H9 (cell line): ENCODE results near the gene TEX261. TPM values are rescaled to one million over a fixed set of nuclear protein-coding genes. Genes with fewer than 3 reads are reported as not detected.
A peak's percentile ranks its signal among the peaks of the same experiment; 100 is the strongest.

ENCODE experiments used
- DNase-seq: peaks from one replicate; pipeline ENCODE4 v3.0.0-alpha.2; 2017
- H2AFZ ChIP-seq: one replicate; pipeline ENCODE4 v1.6.1; 2013; ENCODE audit warnings: mild to moderate bottlenecking, low read length, control low read depth, moderate library complexity
- H2AK5ac ChIP-seq: 2 replicates; pipeline ENCODE4 v1.6.1; 2013; ENCODE audit warnings: low read length, control low read depth, mixed read lengths; ENCODE audit not compliant: insufficient read length
- H2BK120ac ChIP-seq: one replicate; pipeline ENCODE4 v1.6.1; 2013; ENCODE audit warnings: low read depth, mild to moderate bottlenecking, low read length, control low read depth, inconsistent platforms; ENCODE audit not compliant: poor library complexity, severe bottlenecking
- H2BK12ac ChIP-seq: 2 replicates; pipeline ENCODE4 v1.6.1; 2013; ENCODE audit warnings: low read length, control low read depth, mixed read lengths, low read depth; ENCODE audit not compliant: insufficient read length
- H2BK15ac ChIP-seq: 2 replicates; pipeline ENCODE4 v1.6.1; 2013; ENCODE audit warnings: low read depth, low read length, control low read depth
- H2BK20ac ChIP-seq: one replicate; pipeline ENCODE4 v1.6.1; 2013; ENCODE audit warnings: low read depth, mild to moderate bottlenecking, low read length, control low read depth, inconsistent platforms; ENCODE audit not compliant: poor library complexity, severe bottlenecking
- H2BK5ac ChIP-seq: 2 replicates; pipeline ENCODE4 v1.6.1; 2013; ENCODE audit warnings: low read length, control low read depth, mixed read lengths; ENCODE audit not compliant: insufficient read length
- H3K14ac ChIP-seq: 2 replicates; pipeline ENCODE4 v1.6.1; 2013; ENCODE audit warnings: low read length, control low read depth; ENCODE audit not compliant: insufficient read depth
- H3K18ac ChIP-seq: 2 replicates; pipeline ENCODE4 v1.6.1; 2013; ENCODE audit warnings: low read depth, mild to moderate bottlenecking, mixed read lengths, low read length, control low read depth; ENCODE audit not compliant: insufficient read length
- H3K23ac ChIP-seq: 2 replicates; pipeline ENCODE4 v1.6.1; 2013; ENCODE audit warnings: low read length, control low read depth, mixed read lengths, low read depth; ENCODE audit not compliant: insufficient read length
- H3K23me2 ChIP-seq: 2 replicates; pipeline ENCODE4 v1.6.1; 2013; ENCODE audit warnings: low read depth, mild to moderate bottlenecking, mixed read lengths, low read length, control low read depth; ENCODE audit not compliant: insufficient read length, poor library complexity, severe bottlenecking
- H3K27ac ChIP-seq: 2 replicates; pipeline ENCODE4 v1.5.1; 2013; ENCODE audit warnings: low read length, control low read depth, mixed read lengths, low read depth; ENCODE audit not compliant: insufficient read length
- H3K27me3 ChIP-seq: 2 replicates; pipeline ENCODE4 v1.6.1; 2013; ENCODE audit warnings: low read length, control low read depth, inconsistent platforms; ENCODE audit not compliant: insufficient read depth
- H3K4ac ChIP-seq: 2 replicates; pipeline ENCODE4 v1.6.1; 2013; ENCODE audit warnings: low read depth, mild to moderate bottlenecking, control low read depth, inconsistent platforms, low read length, moderate library complexity
- H3K4me1 ChIP-seq: 2 replicates; pipeline ENCODE4 v1.6.1; 2013; ENCODE audit warnings: low read length, control low read depth, inconsistent platforms; ENCODE audit not compliant: insufficient read depth
- H3K4me2 ChIP-seq: 2 replicates; pipeline ENCODE4 v1.6.1; 2013; ENCODE audit warnings: low read length, control low read depth, mixed read lengths; ENCODE audit not compliant: insufficient read length, insufficient read depth
- H3K56ac ChIP-seq: 2 replicates; pipeline ENCODE4 v1.6.1; 2013; ENCODE audit warnings: low read depth, mild to moderate bottlenecking, mixed read lengths, low read length, control low read depth; ENCODE audit not compliant: insufficient read length
- H3K79me1 ChIP-seq: 2 replicates; pipeline ENCODE4 v1.6.1; 2013; ENCODE audit warnings: low read depth, mild to moderate bottlenecking, moderate library complexity, low read length, control low read depth, inconsistent platforms; ENCODE audit not compliant: insufficient read depth, poor library complexity, severe bottlenecking
- H3K79me2 ChIP-seq: 2 replicates; pipeline ENCODE4 v1.6.1; 2013; ENCODE audit warnings: low read length, control low read depth, inconsistent platforms; ENCODE audit not compliant: insufficient read depth
- H3K9ac ChIP-seq: 2 replicates; pipeline ENCODE4 v1.6.1; 2013; ENCODE audit warnings: low read length, control low read depth, mixed read lengths; ENCODE audit not compliant: insufficient read length; ENCODE audit errors: extremely low read depth
- H3K9me3 ChIP-seq: one replicate; pipeline ENCODE4 v1.6.1; 2013; ENCODE audit warnings: low read depth, low read length, inconsistent platforms; ENCODE audit not compliant: control insufficient read depth
- H3T11ph ChIP-seq: one replicate; pipeline ENCODE4 v1.6.1; 2013; ENCODE audit warnings: mild to moderate bottlenecking, low read length, control low read depth, inconsistent platforms
- H4K20me1 ChIP-seq: one replicate; pipeline ENCODE4 v1.6.1; 2013; ENCODE audit not compliant: control insufficient read depth, insufficient read length, insufficient read depth
- H4K5ac ChIP-seq: 2 replicates; pipeline ENCODE4 v1.6.1; 2013; ENCODE audit warnings: low read depth, mild to moderate bottlenecking, mixed read lengths, low read length, control low read depth; ENCODE audit not compliant: insufficient read length
- H4K8ac ChIP-seq: replicated peaks from 2 replicates; pipeline ENCODE4 v1.6.1; 2013; ENCODE audit warnings: low read length, control low read depth, mixed read lengths, low read depth; ENCODE audit not compliant: insufficient read length
- H4K91ac ChIP-seq: 2 replicates; pipeline ENCODE4 v1.6.1; 2013; ENCODE audit warnings: low read depth, mild to moderate bottlenecking, moderate library complexity, mixed read lengths, low read length, control low read depth; ENCODE audit not compliant: insufficient read length
- H3K27ac Mint-ChIP-seq, 3 experiments: 2 replicates in 2 of 3; 3 replicates in 1 of 3; pipeline ENCODE4 v1.8.0; 2020 to 2021; ENCODE audit warnings: mixed read lengths in 3 of 3, mild to moderate bottlenecking in 1 of 3, moderate library complexity in 1 of 3
- H3K27me3 Mint-ChIP-seq: 2 replicates; pipeline ENCODE4 v1.8.0; 2021; ENCODE audit warnings: low read depth, mild to moderate bottlenecking, moderate library complexity, mixed read lengths
- H3K36me3 Mint-ChIP-seq, 3 experiments: 2 replicates in 2 of 3; 3 replicates in 1 of 3; pipeline ENCODE4 v1.8.0; 2020 to 2021; ENCODE audit warnings: low read depth in 3 of 3, mixed read lengths in 3 of 3; ENCODE audit not compliant: insufficient read depth in 1 of 3
- H3K4me1 Mint-ChIP-seq, 2 experiments: 2 replicates each; pipeline ENCODE4 v1.8.0; 2020; ENCODE audit warnings: mixed read lengths in 2 of 2
- H3K4me3 Mint-ChIP-seq, 2 experiments: 2 replicates in 1 of 2; 3 replicates in 1 of 2; pipeline ENCODE4 v1.8.0; 2020 to 2021; ENCODE audit warnings: mild to moderate bottlenecking in 2 of 2, mixed read lengths in 2 of 2, moderate library complexity in 1 of 2
- H3K9me3 Mint-ChIP-seq, 2 experiments: 2 replicates in 1 of 2; 3 replicates in 1 of 2; pipeline ENCODE4 v1.8.0; 2020; ENCODE audit warnings: mild to moderate bottlenecking in 2 of 2, mixed read lengths in 2 of 2, moderate library complexity in 1 of 2
- WGBS: extraction: QIAGEN DNeasy Blood & Tissue Kit; methylation state at CpG from one replicate; pipeline ENCODE4 v1.1.7; 2013; ENCODE audit warnings: missing lambda C conversion rate, low lambda C conversion rate, mixed read lengths; ENCODE audit not compliant: insufficient read length; ENCODE audit errors: extremely low coverage; 5-methylcytosine and 5-hydroxymethylcytosine counted together
- total RNA-seq: library from RNA; stranded (reverse); gene quantifications from 2 replicates; pipeline ENCODE4 v1.2.1, GENCODE V29; 2021
- TF ChIP-seq, protein P1 (sequence below): fragments of 200-600 bp; sonication (generic); conservative IDR thresholded peaks from 3 replicates; pipeline ENCODE4 v1.8.0; 2021; ENCODE audit warnings: antibody characterized with exemption, mild to moderate bottlenecking

TEX261 gene
- total RNA-seq, 1 experiment from 2014 or later: 19.2 TPM

DNA sequence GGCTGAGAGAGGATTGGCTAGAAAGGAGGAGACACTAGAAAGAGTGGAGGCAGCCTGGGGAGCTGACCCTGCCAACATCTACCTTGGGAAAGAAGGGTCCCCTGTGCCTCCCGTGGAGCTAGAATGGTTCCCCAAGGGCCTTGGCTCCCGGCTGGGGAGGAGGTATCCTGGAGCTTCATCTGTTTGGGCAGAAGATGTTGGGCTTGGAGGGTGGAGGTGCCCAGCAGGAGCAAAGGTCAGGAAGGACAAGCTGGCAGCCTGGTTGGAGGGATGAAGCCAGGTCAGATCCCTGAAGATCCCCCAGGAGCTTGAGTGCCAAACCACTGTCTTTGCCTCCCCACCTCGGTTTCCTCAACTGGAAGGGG is 56.1 kb downstream of the TEX261 start:
- H3K4me1 Mint-ChIP-seq: peaks cover 43 to 67% of the 10 kb centered on the region in 2 experiments
- no peak overlapping the region for H2BK20ac ChIP-seq
- H2AFZ ChIP-seq: no peak overlapping the region
- peak overlapping the region; percentile 29 to 51; a peak in 2 of 5 replicates for H3K4me3 Mint-ChIP-seq
- H3K56ac ChIP-seq: no peak overlapping the region
- peak overlapping the region; percentile 22 for H3K4me2 ChIP-seq
- no peak overlapping the region for H3T11ph ChIP-seq
- H2BK12ac ChIP-seq: no peak overlapping the region
- no peak overlapping the region for H3K9ac ChIP-seq
- H3K27ac ChIP-seq: no peak overlapping the region
- DNase-seq: no peak
- H3K23me2 ChIP-seq: peaks cover 4% of the 10 kb centered on the region
- WGBS: no CpG with 5 or more reads among the region's 3 CpGs
- H3K27ac Mint-ChIP-seq: peak overlapping the region in 1 of 3 experiments; percentile 32; a peak in 1 of 7 replicates
- H3K36me3 Mint-ChIP-seq: no peaks in the 10 kb centered on the region; a peak in 1 of 7 replicates
- H4K8ac ChIP-seq: no peak overlapping the region
- H4K5ac ChIP-seq: no peak overlapping the region
- no peak overlapping the region for H4K91ac ChIP-seq
- no peak overlapping the region for H3K14ac ChIP-seq
- H3K27me3 ChIP-seq: peaks cover 9% of the 10 kb centered on the region; the same call in 1 of the 2 replicates
- no peaks in the 10 kb centered on the region for H4K20me1 ChIP-seq
- no peak overlapping the region for H2BK120ac ChIP-seq
- H3K79me1 ChIP-seq: no peaks in the 10 kb centered on the region
- H3K27me3 Mint-ChIP-seq: peaks cover 74% of the 10 kb centered on the region
- no peak overlapping the region for H2BK15ac ChIP-seq
- peaks cover 9% of the 10 kb centered on the region; the same call in 1 of the 2 replicates for H3K4me1 ChIP-seq
- H3K9me3 ChIP-seq: no peaks in the 10 kb centered on the region
- H3K4ac ChIP-seq: no peak overlapping the region
- H3K18ac ChIP-seq: no peak overlapping the region
- H3K79me2 ChIP-seq: no peaks in the 10 kb centered on the region
- H2BK5ac ChIP-seq: no peak overlapping the region
- TF ChIP-seq, protein P1, sequence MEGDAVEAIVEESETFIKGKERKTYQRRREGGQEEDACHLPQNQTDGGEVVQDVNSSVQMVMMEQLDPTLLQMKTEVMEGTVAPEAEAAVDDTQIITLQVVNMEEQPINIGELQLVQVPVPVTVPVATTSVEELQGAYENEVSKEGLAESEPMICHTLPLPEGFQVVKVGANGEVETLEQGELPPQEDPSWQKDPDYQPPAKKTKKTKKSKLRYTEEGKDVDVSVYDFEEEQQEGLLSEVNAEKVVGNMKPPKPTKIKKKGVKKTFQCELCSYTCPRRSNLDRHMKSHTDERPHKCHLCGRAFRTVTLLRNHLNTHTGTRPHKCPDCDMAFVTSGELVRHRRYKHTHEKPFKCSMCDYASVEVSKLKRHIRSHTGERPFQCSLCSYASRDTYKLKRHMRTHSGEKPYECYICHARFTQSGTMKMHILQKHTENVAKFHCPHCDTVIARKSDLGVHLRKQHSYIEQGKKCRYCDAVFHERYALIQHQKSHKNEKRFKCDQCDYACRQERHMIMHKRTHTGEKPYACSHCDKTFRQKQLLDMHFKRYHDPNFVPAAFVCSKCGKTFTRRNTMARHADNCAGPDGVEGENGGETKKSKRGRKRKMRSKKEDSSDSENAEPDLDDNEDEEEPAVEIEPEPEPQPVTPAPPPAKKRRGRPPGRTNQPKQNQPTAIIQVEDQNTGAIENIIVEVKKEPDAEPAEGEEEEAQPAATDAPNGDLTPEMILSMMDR: no peak
- H3K23ac ChIP-seq: no peak overlapping the region
- no peaks in the 10 kb centered on the region; a peak in 2 of 5 replicates for H3K9me3 Mint-ChIP-seq
- H2AK5ac ChIP-seq: no peak overlapping the region
